ENCODE data around the gene CDKN3.
"Not testable (repeated sequence)": the region's sequence is repeated elsewhere in the genome, so short reads cannot be mapped to it uniquely, and the experiment has no call there.

CDKN3 gene

GRCh38 chr14:54370323-54371198, 26.2 kb upstream of the CDKN3 start:
- no peak for DNase-seq

DNA sequence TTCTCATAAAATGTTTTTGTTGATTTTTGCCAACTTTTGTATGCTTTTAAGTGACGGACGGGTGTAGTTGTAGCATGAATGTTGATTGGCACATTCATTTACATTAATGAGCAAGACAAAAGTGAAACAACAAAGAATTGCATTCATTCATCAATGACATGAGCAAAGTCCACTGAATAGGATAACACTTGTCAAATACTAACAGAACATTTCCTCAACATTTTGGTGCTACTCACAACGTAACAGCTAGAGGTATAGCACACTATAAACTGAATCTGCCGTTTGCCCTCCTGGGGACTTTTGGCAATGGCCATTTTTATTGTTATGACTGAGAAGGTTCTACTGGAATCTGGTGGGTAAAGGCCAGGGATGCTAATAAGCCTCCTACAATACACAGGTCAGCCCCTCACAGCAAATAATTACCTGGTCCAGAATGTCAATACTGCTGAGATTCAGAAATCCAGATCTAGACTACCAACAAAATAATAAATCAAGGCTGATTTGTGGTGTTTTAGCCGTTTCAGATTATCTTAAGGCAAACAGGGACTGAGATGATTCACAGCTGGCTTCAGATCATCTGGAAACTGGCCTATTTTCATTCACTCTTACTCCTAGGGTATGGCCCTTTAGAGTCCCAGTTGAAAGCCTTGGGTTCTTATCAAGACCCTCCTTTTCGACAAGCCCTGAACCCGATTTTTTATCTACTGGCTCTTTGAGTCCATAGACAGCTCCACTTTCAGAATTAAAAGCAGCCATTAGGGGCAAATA, 22.5 kb upstream of the CDKN3 start:
- no peak for DNase-seq

- no peak for DNase-seq
Measured at GRCh38 chr14:54377501-54377900, 19.3 kb upstream of the CDKN3 start.

GRCh38 chr14:54378893-54379292, 17.9 kb upstream of the CDKN3 start:
- DNase-seq = not testable (repeated sequence)

DNA sequence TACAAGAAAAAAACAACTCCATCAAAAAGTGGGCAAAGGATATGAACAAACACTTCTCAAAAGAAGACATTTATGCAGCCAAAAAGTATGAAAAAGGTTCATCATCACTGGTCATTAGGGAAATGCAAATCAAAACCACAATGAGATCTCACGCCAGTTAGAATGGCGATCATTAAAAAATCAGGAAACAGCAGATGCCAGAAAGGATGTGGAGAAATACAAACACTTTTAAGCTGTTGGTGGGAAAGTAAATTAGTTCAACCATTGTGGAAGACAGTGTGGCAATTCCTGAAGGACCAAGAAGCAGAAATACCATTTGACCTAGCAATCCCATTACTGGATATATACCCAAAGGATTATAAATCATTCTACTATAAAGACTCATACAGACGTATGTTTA, 16.2 kb upstream of the CDKN3 start:
- not testable (repeated sequence) for DNase-seq

GRCh38 chr14:54381821-54382220, 15.0 kb upstream of the CDKN3 start:
- no peak for DNase-seq

DNA sequence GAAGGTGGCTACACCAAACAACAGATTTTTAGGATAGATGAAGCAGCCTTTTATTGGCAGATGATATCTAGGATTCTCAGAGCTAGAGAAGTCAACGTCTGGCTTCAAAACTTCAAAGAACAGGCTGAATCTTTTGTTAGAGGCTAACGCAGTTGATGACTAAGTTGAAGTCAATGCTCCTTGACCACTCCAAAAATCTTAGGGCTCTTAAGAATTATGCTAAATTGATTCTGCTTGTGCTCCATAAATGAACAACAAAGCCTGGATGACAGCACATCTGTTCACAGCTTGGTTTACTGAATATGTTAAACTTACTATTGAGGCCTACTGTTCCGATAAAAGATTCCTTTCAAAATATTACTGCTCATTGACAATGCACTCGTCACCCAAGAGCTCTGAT, 13.0 kb upstream of the CDKN3 start:
- DNase-seq = no peak

- no peak for DNase-seq
Measured at GRCh38 chr14:54385556-54385955, 11.3 kb upstream of the CDKN3 start.

GRCh38 chr14:54387328-54387727, 9.5 kb upstream of the CDKN3 start:
- DNase-seq = no peak

GRCh38 chr14:54392131-54392859, 4.5 kb upstream of the CDKN3 start:
- DNase-seq = no peak

- DNase-seq = not testable (repeated sequence)
Measured at GRCh38 chr14:54392986-54393884, 3.6 kb upstream of the CDKN3 start.

DNA sequence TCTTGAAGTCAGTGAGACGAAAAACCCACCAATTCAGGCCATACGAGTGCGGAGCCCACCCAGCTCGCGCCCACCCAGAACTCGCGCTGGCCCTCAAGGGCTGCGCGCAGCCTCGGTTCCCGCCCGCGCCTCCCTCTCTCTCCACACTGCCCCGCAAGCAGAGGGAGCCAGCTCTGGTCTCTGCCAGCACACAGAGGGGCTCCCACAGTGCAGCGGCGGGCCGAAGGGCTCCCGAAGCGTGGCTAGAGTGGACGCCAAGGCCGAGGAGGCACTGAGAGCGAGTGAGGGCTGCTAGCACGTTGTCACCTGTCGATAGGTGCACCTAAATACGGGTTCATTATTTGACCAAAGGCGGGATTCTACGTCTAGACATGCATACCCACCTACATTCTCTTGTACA, 2.2 kb upstream of the CDKN3 start:
- DNase-seq = no peak

DNA sequence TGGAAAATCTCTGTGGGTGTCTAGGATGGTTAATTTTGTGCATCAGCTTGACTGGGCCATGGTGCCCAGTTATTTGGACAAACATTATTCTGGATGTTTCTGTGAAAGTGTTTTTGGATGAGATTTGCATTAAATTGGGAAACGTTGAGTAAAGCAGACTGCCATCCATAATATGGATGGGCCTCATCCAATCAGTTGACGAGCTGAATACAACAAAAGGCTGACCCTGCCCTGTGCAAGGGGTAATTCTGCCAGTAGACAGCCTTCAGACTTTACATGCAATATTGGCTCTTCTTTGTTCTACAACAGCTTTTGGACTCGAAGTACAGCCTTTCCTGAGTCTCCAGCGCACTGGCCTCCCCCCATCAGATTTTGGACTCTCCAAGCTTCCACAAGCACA, 1.5 kb upstream of the CDKN3 start:
- no peak for DNase-seq

DNA sequence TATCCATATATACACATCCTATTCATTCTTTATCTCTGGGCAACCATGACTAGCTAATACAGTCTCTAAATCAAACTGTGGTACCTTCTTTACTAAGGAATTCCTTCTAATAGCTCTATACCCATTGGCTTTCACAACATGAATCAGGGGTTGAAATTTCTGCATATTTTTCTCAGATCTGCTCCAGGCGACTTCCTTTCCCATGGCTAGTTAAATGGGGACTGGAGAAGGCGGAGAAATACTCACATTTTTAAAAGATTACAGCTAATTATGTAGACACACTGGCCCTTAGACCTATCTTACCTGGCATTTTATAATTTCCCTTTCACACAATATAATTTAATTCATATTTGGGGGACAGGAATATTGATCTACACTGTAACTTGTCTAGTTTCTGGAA, 1.1 kb upstream of the CDKN3 start:
- DNase-seq = no peak

DNA sequence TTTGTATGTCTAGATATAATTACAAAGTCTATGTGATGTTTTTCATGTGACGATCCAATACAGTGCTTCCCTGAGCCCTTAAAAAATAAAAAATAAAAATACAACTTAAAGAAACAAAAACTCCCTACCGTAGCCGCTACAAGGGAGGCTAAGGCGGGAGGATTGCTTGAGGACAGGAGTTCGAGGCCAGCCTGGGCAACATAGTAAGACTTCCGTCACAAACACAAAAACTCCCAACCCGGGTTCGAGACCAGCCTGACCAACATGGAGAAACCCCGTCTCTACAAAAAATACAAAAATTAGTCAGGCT, 669 bp upstream of the CDKN3 start:
- no peak for DNase-seq

DNA sequence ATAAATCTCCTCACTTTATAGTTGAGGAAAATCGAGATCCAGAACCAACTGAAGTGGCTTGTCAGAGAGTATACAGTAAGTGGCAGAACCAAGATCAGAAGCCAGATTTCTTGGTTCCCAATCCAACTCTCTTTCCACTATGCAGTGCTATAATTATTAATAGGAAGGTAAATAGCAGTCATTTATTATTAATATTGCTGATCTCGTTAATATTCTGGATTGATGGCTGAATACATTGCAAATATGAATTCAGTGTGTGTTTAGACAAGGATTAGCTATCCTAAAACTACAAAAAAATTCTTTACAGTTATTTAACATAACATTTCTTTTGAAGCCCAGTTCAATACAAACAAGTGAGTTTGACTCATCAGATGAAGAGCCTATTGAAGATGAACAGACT, 2.8 kb downstream of the CDKN3 start:
- DNase-seq = no peak

DNA sequence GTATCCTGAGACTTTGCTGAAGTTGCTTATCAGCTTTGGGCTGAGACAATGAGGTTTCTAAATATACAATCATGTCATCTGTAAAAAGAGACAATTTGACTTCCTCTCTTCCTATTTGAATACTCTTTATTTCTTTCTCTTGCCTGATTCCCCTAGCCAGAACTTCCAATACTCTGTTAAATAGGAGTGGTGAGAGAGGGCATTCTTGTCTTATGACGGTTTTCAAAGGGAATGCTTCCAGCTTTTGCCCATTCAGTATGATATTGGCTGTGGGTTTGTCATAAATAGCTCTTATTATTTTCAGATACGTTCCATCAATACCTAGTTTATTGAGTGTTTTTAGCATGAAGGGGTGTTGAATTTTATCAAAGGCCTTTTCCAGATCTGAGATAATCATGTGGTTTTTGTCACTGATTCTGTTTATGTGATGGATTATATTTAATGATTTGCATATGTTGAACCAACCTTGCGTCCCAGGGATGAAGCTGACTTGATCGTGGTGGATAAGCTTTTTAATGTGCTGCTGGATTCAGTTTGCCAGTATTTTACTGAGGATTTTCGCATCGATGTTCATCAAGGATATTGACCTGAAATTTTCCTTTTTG, 6.7 kb downstream of the CDKN3 start:
- not testable (repeated sequence) for DNase-seq

- no peak for DNase-seq
Measured at GRCh38 chr14:54410215-54410614, 13.4 kb downstream of the CDKN3 start.

DNA sequence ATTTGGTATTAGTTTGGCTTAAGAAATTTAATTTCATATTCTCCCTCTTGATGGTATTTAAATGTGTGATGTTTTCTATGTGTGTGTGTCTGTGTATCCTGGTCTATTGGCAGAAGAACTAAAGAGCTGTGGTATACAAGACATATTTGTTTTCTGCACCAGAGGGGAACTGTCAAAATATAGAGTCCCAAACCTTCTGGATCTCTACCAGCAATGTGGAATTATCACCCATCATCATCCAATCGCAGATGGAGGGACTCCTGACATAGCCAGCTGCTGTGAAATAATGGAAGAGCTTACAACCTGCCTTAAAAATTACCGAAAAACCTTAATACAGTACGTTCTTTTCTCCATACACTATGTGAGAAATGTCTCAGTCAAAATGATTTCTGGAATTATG, 14.6 kb downstream of the CDKN3 start:
- no peak for DNase-seq

- no peak for DNase-seq
Measured at GRCh38 chr14:54420478-54421142, 23.8 kb downstream of the CDKN3 start.

DNA sequence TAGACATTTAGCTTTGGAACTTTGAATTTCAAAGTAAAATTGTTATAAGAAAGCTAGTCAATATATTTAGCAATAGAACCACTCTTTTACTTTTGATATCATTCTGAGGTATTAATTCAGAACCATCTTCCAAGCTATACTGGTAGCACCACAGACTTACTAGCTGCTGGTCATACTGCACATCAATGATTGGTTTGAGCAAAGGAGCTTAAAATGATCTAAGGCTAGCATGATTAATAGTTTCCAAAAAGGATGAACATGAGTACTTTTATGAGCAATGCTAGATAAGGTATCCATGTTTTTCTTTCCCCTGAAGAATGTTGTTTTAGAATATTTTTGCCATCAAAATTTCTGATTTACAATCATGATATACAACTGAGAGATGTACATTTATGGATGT, 27.2 kb downstream of the CDKN3 start:
- DNase-seq = no peak

- no peak for DNase-seq
Measured at GRCh38 chr14:54424479-54424901, 27.7 kb downstream of the CDKN3 start.
